ENCODE measurements around the gene THOC2.

The THOC2 gene

GRCh38 chrX:123648028-123648810, 84.6 kb downstream of the THOC2 start (continued):
- TF ChIP-seq ZBTB48 (tag by site-specific recombination; IDR thresholded peaks at IDR 0.05): 0 out of 2 replicates have a peak, but pooled peaks have one; percentile 21
- no peak for TF ChIP-seq ZNF610 (tag by site-specific recombination; IDR thresholded peaks at IDR 0.05; ENCODE audit: borderline replicate concordance)
- peak; percentile 67 for TF ChIP-seq GLIS1 (tag by site-specific recombination; IDR thresholded peaks at IDR 0.05)
- peak; percentile 98 for TF ChIP-seq ZIC2 (tag by site-specific recombination; IDR thresholded peaks at IDR 0.05)
- no peak for TF ChIP-seq PRDM6 (tag by site-specific recombination; IDR thresholded peaks at IDR 0.05)
- no peak for TF ChIP-seq ZNF114 (tag by site-specific recombination; IDR thresholded peaks at IDR 0.05)
- no peak for TF ChIP-seq ZNF843 (tag by site-specific recombination; IDR thresholded peaks at IDR 0.05)
- peak; percentile 28; the same call in 1 of the 2 replicates for TF ChIP-seq ZBTB8A (tag by site-specific recombination; IDR thresholded peaks at IDR 0.05)
- no peak for TF ChIP-seq GLIS2 (tag by site-specific recombination; IDR thresholded peaks at IDR 0.05)
- no peak for TF ChIP-seq MYNN (tag by site-specific recombination; IDR thresholded peaks at IDR 0.05; ENCODE audit: borderline replicate concordance)
- no peak for TF ChIP-seq ZNF791 (tag by site-specific recombination; IDR thresholded peaks at IDR 0.05)
- no peak for TF ChIP-seq ZNF140 (tag by site-specific recombination; IDR thresholded peaks at IDR 0.05)
- no peak for TF ChIP-seq ZNF76 (tag by site-specific recombination; IDR thresholded peaks at IDR 0.05; ENCODE audit: borderline replicate concordance, low read depth)
- TF ChIP-seq ZNF501 (tag by site-specific recombination; IDR thresholded peaks at IDR 0.05): no peak
- TF ChIP-seq ZBTB49 (tag by site-specific recombination; IDR thresholded peaks at IDR 0.05; ENCODE audit: low read depth): no peak
- TF ChIP-seq ZNF664 (tag by site-specific recombination; IDR thresholded peaks at IDR 0.05): no peak
- TF ChIP-seq ZNF398 (tag by site-specific recombination; IDR thresholded peaks at IDR 0.05): no peak
- no peak for TF ChIP-seq ZFP69B (tag by site-specific recombination; IDR thresholded peaks at IDR 0.05)
- peak; percentile 79; the same call in 1 of the 2 replicates for TF ChIP-seq ZBTB6 (tag by site-specific recombination; IDR thresholded peaks at IDR 0.05)
- TF ChIP-seq ZNF292 (tag by site-specific recombination; IDR thresholded peaks at IDR 0.05; ENCODE audit: borderline replicate concordance, low read depth): no peak
- TF ChIP-seq PATZ1 (tag by site-specific recombination; IDR thresholded peaks at IDR 0.05): peak; percentile 39; the same call in 1 of the 2 replicates
- TF ChIP-seq PRDM10 (tag by site-specific recombination; IDR thresholded peaks at IDR 0.05): peak; percentile 95
- no peak for TF ChIP-seq ZNF132 (tag by site-specific recombination; IDR thresholded peaks at IDR 0.05; ENCODE audit: borderline replicate concordance)
- TF ChIP-seq ZNF555 (tag by site-specific recombination; conservative IDR thresholded peaks at IDR 0.05): no peak
- no peak for TF ChIP-seq WT1 (tag by site-specific recombination; IDR thresholded peaks at IDR 0.05)
- no peak for TF ChIP-seq ZNF558 (tag by site-specific recombination; IDR thresholded peaks at IDR 0.05)

All from HEK293 (cell line).